Hepatocyte (in vitro differentiated cells): ENCODE data around the gene KIAA1755. TPM values are rescaled to one million over a fixed set of nuclear protein-coding genes. Genes with fewer than 3 reads are reported as not detected.

Experiments used
- DNase-seq: peaks from one replicate; pipeline ENCODE4 v3.0.0-alpha.2; 2016; ENCODE audit warnings: low spot score
- H2AFZ ChIP-seq: fragments of 200-600 bp; sonication (generic); 2 replicates; pipeline ENCODE4 v1.6.0; 2016; ENCODE audit warnings: antibody characterized with exemption, mild to moderate bottlenecking
- H3K27ac ChIP-seq: fragments of 200-600 bp; sonication (generic); 2 replicates; pipeline ENCODE4 v1.5.1; 2016; ENCODE audit warnings: mild to moderate bottlenecking
- H3K27me3 ChIP-seq: fragments of 200-600 bp; sonication (generic); 2 replicates; pipeline ENCODE4 v1.6.1; 2016
- H3K36me3 ChIP-seq: fragments of 200-600 bp; sonication (generic); replicated peaks from 2 replicates; pipeline ENCODE4 v1.5.1; 2016; ENCODE audit warnings: low read depth; ENCODE audit not compliant: insufficient read depth
- H3K4me1 ChIP-seq: fragments of 200-600 bp; sonication (generic); 2 replicates; pipeline ENCODE4 v1.5.1; 2016; ENCODE audit warnings: mild to moderate bottlenecking, moderate library complexity; ENCODE audit not compliant: insufficient read depth
- H3K4me2 ChIP-seq: fragments of 200-600 bp; sonication (generic); 2 replicates; pipeline ENCODE4 v1.6.0; 2016
- H3K4me3 ChIP-seq: fragments of 200-600 bp; sonication (generic); 2 replicates; pipeline ENCODE4 v1.5.1; 2016; ENCODE audit warnings: mild to moderate bottlenecking
- H3K79me2 ChIP-seq: fragments of 200-600 bp; sonication (generic); 2 replicates; pipeline ENCODE4 v1.6.0; 2017; ENCODE audit warnings: mild to moderate bottlenecking
- H3K9me2 ChIP-seq: fragments of 200-600 bp; sonication (generic); replicated peaks from 2 replicates; pipeline ENCODE4 v1.6.0; 2017; ENCODE audit warnings: mild to moderate bottlenecking; ENCODE audit not compliant: insufficient read depth
- H3K9me3 ChIP-seq: fragments of 200-600 bp; sonication (generic); 2 replicates; pipeline ENCODE4 v1.5.1; 2016; ENCODE audit warnings: low read depth, mild to moderate bottlenecking
- H4K20me1 ChIP-seq: fragments of 200-600 bp; sonication (generic); 2 replicates; pipeline ENCODE4 v1.6.0; 2016; ENCODE audit warnings: mild to moderate bottlenecking; ENCODE audit not compliant: insufficient read depth, poor library complexity, severe bottlenecking
- CTCF ChIP-seq: fragments of 200-600 bp; sonication (generic); IDR thresholded peaks from 2 replicates; pipeline ENCODE4 v1.5.1; 2016; ENCODE audit warnings: antibody characterized with exemption, mild to moderate bottlenecking; ENCODE audit not compliant: poor library complexity
- EZH2 ChIP-seq: fragments of 200-600 bp; sonication (generic); IDR thresholded peaks from 2 replicates; pipeline ENCODE4 v1.6.1; 2016; ENCODE audit warnings: antibody characterized with exemption, mild to moderate bottlenecking, borderline replicate concordance
- EZH2phosphoT487 ChIP-seq: fragments of 200-600 bp; sonication (generic); IDR thresholded peaks from one replicate; pipeline ENCODE4 v1.6.1; 2018; ENCODE audit warnings: antibody characterized with exemption, mild to moderate bottlenecking, low read depth, moderate library complexity; ENCODE audit not compliant: unreplicated experiment, severe bottlenecking
- WGBS: methylation state at CpG from one replicate; pipeline ENCODE4 v1.1.6; 2016; ENCODE audit warnings: low lambda C conversion rate; ENCODE audit errors: missing lambda C conversion rate; 5-methylcytosine and 5-hydroxymethylcytosine counted together
- polyA plus RNA-seq: library from polyadenylated mRNA; unstranded; fragments of >200 nt; fragmentation: Nextera tagmentation; extraction: Ambion mirVana; gene quantifications from 2 replicates; pipeline ENCODE4 v1.2.1, GENCODE V29; 2016
- total RNA-seq: library from RNA; depleted of rRNA; stranded (reverse); fragments of >200 nt; gene quantifications from 2 replicates; pipeline ENCODE4 v1.2.3, GENCODE V29; 2014

KIAA1755 gene
- total and polyA plus RNA-seq, 2 experiments from 2014 or later, result 1.6 to 3.4 TPM

GRCh38 chr20:38208088-38208487, 52.4 kb downstream of the KIAA1755 start:
- DNase-seq, result no peak
- Histone ChIP-seq H4K20me1 (no peaks in the 10 kb centered on the region), H2AFZ (no peak overlapping the region), H3K4me1 (peaks cover 4% of the 10 kb centered on the region), H3K4me2 (no peak overlapping the region), H3K4me3 (no peak overlapping the region), H3K27me3 (no peaks in the 10 kb centered on the region), H3K9me3 (no peaks in the 10 kb centered on the region), H3K9me2 (no peaks in the 10 kb centered on the region), H3K27ac (no peak overlapping the region), H3K36me3 (no peaks in the 10 kb centered on the region), H3K79me2 (no peaks in the 10 kb centered on the region)
- WGBS, result 74% methylated on average over 1 of the region's 1 CpG
- TF ChIP-seq CTCF, result no peak

- Histone ChIP-seq H3K4me1 (peaks cover 4% of the 10 kb centered on the region), H3K9me2 (no peaks in the 10 kb centered on the region), H3K27ac (no peak overlapping the region), H3K36me3 (no peaks in the 10 kb centered on the region), H3K9me3 (no peaks in the 10 kb centered on the region), H3K4me2 (no peak overlapping the region), H3K79me2 (no peaks in the 10 kb centered on the region), H2AFZ (no peak overlapping the region), H3K27me3 (no peaks in the 10 kb centered on the region), H3K4me3 (no peak overlapping the region), H4K20me1 (no peaks in the 10 kb centered on the region)
- no peak for DNase-seq
- TF ChIP-seq CTCF, result no peak
- no peak for TF ChIP-seq EZH2
- no peak for TF ChIP-seq EZH2phosphoT487
- 65% methylated on average over 2 of the region's 2 CpGs for whole genome bisulfite sequencing
These were observed 52.9 kb downstream of the KIAA1755 start for GRCh38 chr20:38207621-38208020.

- WGBS, result 67% methylated on average over 3 of the region's 3 CpGs
These were observed 55.5 kb downstream of the KIAA1755 start for GRCh38 chr20:38205001-38205400.

More at GRCh38 chr20:38205001-38205400, 55.5 kb downstream of the KIAA1755 start:
- Histone ChIP-seq H4K20me1 (no peaks in the 10 kb centered on the region), H3K4me1 (peaks cover 4% of the 10 kb centered on the region), H3K79me2 (no peaks in the 10 kb centered on the region), H3K27ac (peak overlapping the region; percentile 11), H2AFZ (no peak overlapping the region), H3K4me3 (no peak overlapping the region), H3K27me3 (no peaks in the 10 kb centered on the region), H3K36me3 (no peaks in the 10 kb centered on the region), H3K9me2 (no peaks in the 10 kb centered on the region), H3K4me2 (no peak overlapping the region), H3K9me3 (no peaks in the 10 kb centered on the region)
- DNase-seq, result no peak
- TF ChIP-seq EZH2 (no peak), CTCF (no peak), EZH2phosphoT487 (no peak)
